GM23338 (cell line): ENCODE measurements around the gene CMIP. TPM values are rescaled to one million over a fixed set of nuclear protein-coding genes. Genes with fewer than 3 reads are reported as not detected.

ENCODE experiments used
- ATAC-seq: fragments of 200-7000 bp; cut with Tn5 transposase; 3 replicates; pipeline ENCODE4 v1.9.1; 2020
- DNase-seq: peaks from one replicate; pipeline ENCODE4 v3.0.0-alpha.2; 2015; ENCODE audit warnings: low spot score
- H2AFZ ChIP-seq: fragments of 200-600 bp; sonication (generic); 2 replicates; pipeline ENCODE4 v1.8.0; 2016; ENCODE audit warnings: antibody characterized with exemption, mild to moderate bottlenecking, moderate library complexity
- H3F3A ChIP-seq: fragments of 200-600 bp; sonication (generic); replicated peaks from 2 replicates; pipeline ENCODE4 v1.8.0; 2017; ENCODE audit warnings: antibody characterized with exemption, mixed run types, low read depth
- H3K27ac ChIP-seq: fragments of 200-600 bp; sonication (generic); 2 replicates; pipeline ENCODE4 v1.6.1; 2016; ENCODE audit warnings: low read depth
- H3K27me3 ChIP-seq: fragments of 200-600 bp; sonication (generic); 2 replicates; pipeline ENCODE4 v1.8.0; 2016; ENCODE audit warnings: mild to moderate bottlenecking, mixed run types, moderate library complexity; ENCODE audit not compliant: insufficient read depth
- H3K36me3 ChIP-seq: fragments of 200-600 bp; sonication (generic); 2 replicates; pipeline ENCODE4 v1.8.0; 2016; ENCODE audit warnings: mild to moderate bottlenecking; ENCODE audit not compliant: insufficient read depth
- H3K4me1 ChIP-seq: fragments of 200-600 bp; sonication (generic); 2 replicates; pipeline ENCODE4 v1.8.0; 2016; ENCODE audit warnings: mild to moderate bottlenecking, moderate library complexity; ENCODE audit not compliant: insufficient read depth
- H3K4me2 ChIP-seq: fragments of 200-600 bp; sonication (generic); 2 replicates; pipeline ENCODE4 v1.7.1; 2017; ENCODE audit warnings: mixed run types
- H3K4me3 ChIP-seq: fragments of 200-600 bp; sonication (generic); 2 replicates; pipeline ENCODE4 v1.6.1; 2016; ENCODE audit warnings: mixed run types
- H3K79me2 ChIP-seq: fragments of 200-600 bp; sonication (generic); replicated peaks from 2 replicates; pipeline ENCODE4 v1.8.0; 2017; ENCODE audit warnings: mild to moderate bottlenecking; ENCODE audit not compliant: insufficient read depth
- H3K9me2 ChIP-seq: fragments of 200-600 bp; sonication (generic); 2 replicates; pipeline ENCODE4 v1.8.0; 2017; ENCODE audit not compliant: insufficient read depth
- H4K20me1 ChIP-seq: fragments of 200-600 bp; sonication (generic); replicated peaks from 2 replicates; pipeline ENCODE4 v1.8.0; 2017; ENCODE audit warnings: mild to moderate bottlenecking; ENCODE audit not compliant: insufficient read depth
- H3K27ac Mint-ChIP-seq: 2 replicates; pipeline ENCODE4 v1.8.0; 2020; ENCODE audit warnings: inconsistent platforms, mild to moderate bottlenecking, moderate library complexity, mixed read lengths
- H3K27me3 Mint-ChIP-seq: 3 replicates; pipeline ENCODE4 v1.8.0; 2022; ENCODE audit warnings: low read depth, mild to moderate bottlenecking, moderate library complexity, mixed read lengths, inconsistent platforms; ENCODE audit not compliant: insufficient read depth, poor library complexity
- H3K36me3 Mint-ChIP-seq: 3 replicates; pipeline ENCODE4 v1.8.0; 2021; ENCODE audit warnings: low read depth, mild to moderate bottlenecking, inconsistent platforms, moderate library complexity, mixed read lengths
- H3K4me1 Mint-ChIP-seq: 3 replicates; pipeline ENCODE4 v1.8.0; 2020; ENCODE audit warnings: mild to moderate bottlenecking, inconsistent platforms, mixed read lengths
- H3K4me3 Mint-ChIP-seq: 3 replicates; pipeline ENCODE4 v1.8.0; 2021; ENCODE audit warnings: moderate library complexity, mild to moderate bottlenecking, inconsistent platforms, mixed read lengths
- H3K9me3 Mint-ChIP-seq: 3 replicates; pipeline ENCODE4 v1.8.0; 2020; ENCODE audit warnings: moderate library complexity, mild to moderate bottlenecking, inconsistent platforms, mixed read lengths
- CREB1 ChIP-seq: fragments of 250-450 bp; sonication (Bioruptor Pico); IDR thresholded peaks from 2 replicates; pipeline ENCODE4 v1.5.0; 2020; ENCODE audit warnings: low read depth, mild to moderate bottlenecking, moderate library complexity
- EZH2 ChIP-seq: fragments of 200-600 bp; sonication (generic); IDR thresholded peaks from one replicate; pipeline ENCODE4 v1.8.0; 2017; ENCODE audit warnings: antibody characterized with exemption, mild to moderate bottlenecking, low read depth; ENCODE audit not compliant: unreplicated experiment
- JUNB ChIP-seq: IDR thresholded peaks from one replicate; pipeline ENCODE4 v1.6.1; 2016; ENCODE audit warnings: antibody characterized with exemption; ENCODE audit not compliant: unreplicated experiment
- NANOG ChIP-seq: IDR thresholded peaks from 2 replicates; pipeline ENCODE4 v1.6.1; 2016; ENCODE audit warnings: antibody characterized with exemption, borderline replicate concordance
- POLR2AphosphoS5 ChIP-seq: IDR thresholded peaks from 2 replicates; pipeline ENCODE4 v1.6.1; 2016; ENCODE audit warnings: antibody characterized with exemption, low read depth
- ZNF114 ChIP-seq: fragments of 250-450 bp; sonication (Bioruptor Pico); IDR thresholded peaks from 2 replicates; pipeline ENCODE4 v1.5.0; 2020; ENCODE audit warnings: mild to moderate bottlenecking, moderate library complexity
- ZNF331 ChIP-seq: fragments of 250-450 bp; sonication (Bioruptor Pico); IDR thresholded peaks from 2 replicates; pipeline ENCODE4 v1.5.0; 2020; ENCODE audit warnings: low read depth, mild to moderate bottlenecking, moderate library complexity
- polyA plus RNA-seq: library from polyadenylated mRNA; unstranded; fragments of >200 nt; fragmentation: Nextera tagmentation; extraction: Ambion mirVana; gene quantifications from 2 replicates; pipeline ENCODE4 v1.2.1, GENCODE V29; 2016
- total RNA-seq: library from RNA; depleted of rRNA; stranded (reverse); fragments of >200 nt; shearing (Covaris generic); gene quantifications from 2 replicates; pipeline ENCODE4 v1.2.3, GENCODE V29; 2014
- TF ChIP-seq, protein P1 (sequence below), 2 experiments: fragments of 200-600 bp in 1 of 2; sonication (generic) in 1 of 2; conservative IDR thresholded peaks; 2 replicates each; pipeline versions ENCODE4 v1.5.1 to v1.6.1; 2016 to 2017; ENCODE audit warnings: antibody characterized with exemption in 2 of 2, low read depth in 2 of 2, mild to moderate bottlenecking in 2 of 2, moderate library complexity in 1 of 2
- TF ChIP-seq, protein P2 (sequence below): fragments of 250-450 bp; sonication (Bioruptor Pico); IDR thresholded peaks from 2 replicates; pipeline ENCODE4 v1.5.0; 2020; ENCODE audit warnings: mild to moderate bottlenecking, moderate library complexity

CMIP gene
- total and polyA plus RNA-seq, 2 experiments from 2014 or later, result 9.5 to 62.3 TPM

DNA sequence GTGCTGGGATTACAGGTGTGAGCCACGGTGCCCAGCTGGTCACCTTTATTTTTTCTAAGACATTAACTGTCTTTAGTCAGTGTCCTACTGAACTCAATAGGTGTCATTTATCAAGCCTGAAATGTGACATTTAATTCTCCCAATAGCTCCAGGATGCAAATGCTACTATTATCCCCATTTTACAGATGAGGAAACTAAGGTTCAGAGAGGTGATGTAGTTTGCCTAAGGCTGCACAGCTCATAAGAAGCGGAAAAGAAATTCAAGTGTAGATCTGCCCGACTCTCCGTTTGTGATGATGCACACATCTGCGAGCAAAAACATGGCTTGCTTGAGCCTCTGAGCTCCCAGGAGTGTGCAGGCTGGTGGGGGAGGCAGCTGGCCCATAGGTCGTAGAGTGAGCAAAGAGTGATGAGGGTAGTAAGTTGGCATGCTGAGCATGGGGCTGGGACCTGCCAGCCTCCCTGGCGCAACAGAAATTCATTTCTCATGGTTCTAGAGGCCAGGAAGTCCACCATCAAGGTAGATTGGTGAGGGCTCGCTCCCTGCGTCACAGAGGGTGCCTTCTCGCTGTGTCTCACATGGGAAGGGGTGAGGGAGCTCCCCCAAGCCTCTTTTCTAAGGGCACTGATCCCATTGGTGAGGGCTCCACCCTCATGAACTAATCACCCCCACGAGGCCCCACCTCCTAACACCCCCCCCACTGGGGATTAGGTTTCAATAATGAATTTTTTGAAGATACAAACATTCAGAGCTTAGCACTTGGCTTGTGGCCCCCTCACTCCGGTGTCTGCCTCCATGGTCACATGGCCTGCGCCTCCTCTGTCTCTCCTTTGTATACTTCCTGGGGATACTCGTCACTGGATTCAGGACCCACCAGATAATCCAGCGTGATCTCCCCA lies 193.0 kb downstream of the CMIP start:
- no peaks in the 10 kb centered on the region for H3K27me3 ChIP-seq
- no peak overlapping the region for H3K4me3 Mint-ChIP-seq
- peaks cover 22% of the 10 kb centered on the region for H3K4me1 ChIP-seq
- peaks cover 17% of the 10 kb centered on the region for H4K20me1 ChIP-seq
- no peak overlapping the region for H3K4me3 ChIP-seq
- no peak overlapping the region for H3K27ac Mint-ChIP-seq
- H3F3A ChIP-seq, result no peaks in the 10 kb centered on the region
- peaks cover 70% of the 10 kb centered on the region for H3K4me1 Mint-ChIP-seq
- peaks cover 52% of the 10 kb centered on the region for H3K79me2 ChIP-seq
- no peak for ATAC-seq
- H3K9me3 Mint-ChIP-seq, result no peaks in the 10 kb centered on the region; the same call in 2 of the 3 replicates
- no peaks in the 10 kb centered on the region; the same call in 1 of the 3 replicates for H3K36me3 Mint-ChIP-seq
- no peaks in the 10 kb centered on the region for H3K36me3 ChIP-seq
- no peak for DNase-seq
- no peak overlapping the region for H2AFZ ChIP-seq
- no peak for TF ChIP-seq EZH2
- peaks cover 21% of the 10 kb centered on the region for H3K27me3 Mint-ChIP-seq
- no peak overlapping the region for H3K4me2 ChIP-seq
- H3K27ac ChIP-seq, result no peak overlapping the region
- H3K9me2 ChIP-seq, result no peaks in the 10 kb centered on the region; the same call in 1 of the 2 replicates

DNA sequence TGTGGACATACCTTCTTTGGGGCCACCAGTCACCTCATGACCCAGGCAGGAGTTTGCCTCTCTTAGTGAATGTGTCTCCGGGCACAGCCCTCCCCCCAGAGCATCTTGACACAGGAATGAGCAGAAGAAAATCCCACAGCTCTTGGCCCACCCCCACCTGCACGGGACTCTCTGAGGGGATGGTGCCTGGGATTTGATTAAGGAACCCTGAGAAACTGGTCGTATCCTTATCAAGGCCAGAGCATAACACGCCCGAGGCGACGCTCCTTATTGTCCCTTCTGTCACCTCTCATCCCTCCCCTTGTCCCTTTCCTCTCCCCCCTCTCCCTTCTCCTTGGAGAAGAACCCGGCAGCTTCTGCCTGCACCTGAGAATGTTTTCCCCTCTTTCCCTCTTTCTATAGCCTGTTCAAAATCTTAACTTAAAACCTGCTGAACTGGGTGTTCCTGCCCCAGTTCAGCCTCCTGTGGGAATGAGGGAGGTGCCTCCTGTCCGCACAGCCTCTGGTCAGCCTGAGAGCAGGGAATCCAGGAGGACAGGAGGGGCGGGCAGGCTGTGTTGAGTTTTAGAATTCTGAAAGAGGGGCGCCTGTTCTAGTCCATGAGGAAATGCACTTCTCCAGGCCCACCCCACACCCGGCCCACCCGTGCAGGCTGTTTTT lies 193.8 kb downstream of the CMIP start:
- peaks cover 55% of the 10 kb centered on the region for H3K79me2 ChIP-seq
- no peaks in the 10 kb centered on the region for H3K27me3 ChIP-seq
- H3K27ac ChIP-seq, result peak overlapping the region; percentile 19; the same call in 1 of the 2 replicates
- peaks cover 15% of the 10 kb centered on the region for H3K4me1 ChIP-seq
- H3K9me2 ChIP-seq, result no peaks in the 10 kb centered on the region; the same call in 1 of the 2 replicates
- no peak overlapping the region for H3K4me3 Mint-ChIP-seq
- no peaks in the 10 kb centered on the region for H3K36me3 ChIP-seq
- DNase-seq (no peak), ATAC-seq (no peak)
- H3K36me3 Mint-ChIP-seq, result no peaks in the 10 kb centered on the region; the same call in 2 of the 3 replicates
- peaks cover 17% of the 10 kb centered on the region for H4K20me1 ChIP-seq
- H3K9me3 Mint-ChIP-seq, result no peaks in the 10 kb centered on the region; the same call in 2 of the 3 replicates
- peaks cover 23% of the 10 kb centered on the region for H3K27me3 Mint-ChIP-seq
- no peak overlapping the region for H3K4me3 ChIP-seq
- no peak overlapping the region for H2AFZ ChIP-seq
- no peaks in the 10 kb centered on the region for H3F3A ChIP-seq
- peaks cover 62% of the 10 kb centered on the region for H3K4me1 Mint-ChIP-seq
- no peak overlapping the region for H3K27ac Mint-ChIP-seq
- no peak overlapping the region for H3K4me2 ChIP-seq
- TF ChIP-seq POLR2AphosphoS5, result no peak
- TF ChIP-seq ZNF331 (CRISPR knock-in tag), result no peak
- TF ChIP-seq ZNF114 (CRISPR knock-in tag), result no peak
- TF ChIP-seq, protein P1, sequence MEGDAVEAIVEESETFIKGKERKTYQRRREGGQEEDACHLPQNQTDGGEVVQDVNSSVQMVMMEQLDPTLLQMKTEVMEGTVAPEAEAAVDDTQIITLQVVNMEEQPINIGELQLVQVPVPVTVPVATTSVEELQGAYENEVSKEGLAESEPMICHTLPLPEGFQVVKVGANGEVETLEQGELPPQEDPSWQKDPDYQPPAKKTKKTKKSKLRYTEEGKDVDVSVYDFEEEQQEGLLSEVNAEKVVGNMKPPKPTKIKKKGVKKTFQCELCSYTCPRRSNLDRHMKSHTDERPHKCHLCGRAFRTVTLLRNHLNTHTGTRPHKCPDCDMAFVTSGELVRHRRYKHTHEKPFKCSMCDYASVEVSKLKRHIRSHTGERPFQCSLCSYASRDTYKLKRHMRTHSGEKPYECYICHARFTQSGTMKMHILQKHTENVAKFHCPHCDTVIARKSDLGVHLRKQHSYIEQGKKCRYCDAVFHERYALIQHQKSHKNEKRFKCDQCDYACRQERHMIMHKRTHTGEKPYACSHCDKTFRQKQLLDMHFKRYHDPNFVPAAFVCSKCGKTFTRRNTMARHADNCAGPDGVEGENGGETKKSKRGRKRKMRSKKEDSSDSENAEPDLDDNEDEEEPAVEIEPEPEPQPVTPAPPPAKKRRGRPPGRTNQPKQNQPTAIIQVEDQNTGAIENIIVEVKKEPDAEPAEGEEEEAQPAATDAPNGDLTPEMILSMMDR (conservative IDR thresholded peaks at IDR 0.05; ENCODE audit: low read depth in 2 of 2), result no peak
- TF ChIP-seq CREB1, result no peak
- TF ChIP-seq JUNB, result no peak
- TF ChIP-seq, protein P2, sequence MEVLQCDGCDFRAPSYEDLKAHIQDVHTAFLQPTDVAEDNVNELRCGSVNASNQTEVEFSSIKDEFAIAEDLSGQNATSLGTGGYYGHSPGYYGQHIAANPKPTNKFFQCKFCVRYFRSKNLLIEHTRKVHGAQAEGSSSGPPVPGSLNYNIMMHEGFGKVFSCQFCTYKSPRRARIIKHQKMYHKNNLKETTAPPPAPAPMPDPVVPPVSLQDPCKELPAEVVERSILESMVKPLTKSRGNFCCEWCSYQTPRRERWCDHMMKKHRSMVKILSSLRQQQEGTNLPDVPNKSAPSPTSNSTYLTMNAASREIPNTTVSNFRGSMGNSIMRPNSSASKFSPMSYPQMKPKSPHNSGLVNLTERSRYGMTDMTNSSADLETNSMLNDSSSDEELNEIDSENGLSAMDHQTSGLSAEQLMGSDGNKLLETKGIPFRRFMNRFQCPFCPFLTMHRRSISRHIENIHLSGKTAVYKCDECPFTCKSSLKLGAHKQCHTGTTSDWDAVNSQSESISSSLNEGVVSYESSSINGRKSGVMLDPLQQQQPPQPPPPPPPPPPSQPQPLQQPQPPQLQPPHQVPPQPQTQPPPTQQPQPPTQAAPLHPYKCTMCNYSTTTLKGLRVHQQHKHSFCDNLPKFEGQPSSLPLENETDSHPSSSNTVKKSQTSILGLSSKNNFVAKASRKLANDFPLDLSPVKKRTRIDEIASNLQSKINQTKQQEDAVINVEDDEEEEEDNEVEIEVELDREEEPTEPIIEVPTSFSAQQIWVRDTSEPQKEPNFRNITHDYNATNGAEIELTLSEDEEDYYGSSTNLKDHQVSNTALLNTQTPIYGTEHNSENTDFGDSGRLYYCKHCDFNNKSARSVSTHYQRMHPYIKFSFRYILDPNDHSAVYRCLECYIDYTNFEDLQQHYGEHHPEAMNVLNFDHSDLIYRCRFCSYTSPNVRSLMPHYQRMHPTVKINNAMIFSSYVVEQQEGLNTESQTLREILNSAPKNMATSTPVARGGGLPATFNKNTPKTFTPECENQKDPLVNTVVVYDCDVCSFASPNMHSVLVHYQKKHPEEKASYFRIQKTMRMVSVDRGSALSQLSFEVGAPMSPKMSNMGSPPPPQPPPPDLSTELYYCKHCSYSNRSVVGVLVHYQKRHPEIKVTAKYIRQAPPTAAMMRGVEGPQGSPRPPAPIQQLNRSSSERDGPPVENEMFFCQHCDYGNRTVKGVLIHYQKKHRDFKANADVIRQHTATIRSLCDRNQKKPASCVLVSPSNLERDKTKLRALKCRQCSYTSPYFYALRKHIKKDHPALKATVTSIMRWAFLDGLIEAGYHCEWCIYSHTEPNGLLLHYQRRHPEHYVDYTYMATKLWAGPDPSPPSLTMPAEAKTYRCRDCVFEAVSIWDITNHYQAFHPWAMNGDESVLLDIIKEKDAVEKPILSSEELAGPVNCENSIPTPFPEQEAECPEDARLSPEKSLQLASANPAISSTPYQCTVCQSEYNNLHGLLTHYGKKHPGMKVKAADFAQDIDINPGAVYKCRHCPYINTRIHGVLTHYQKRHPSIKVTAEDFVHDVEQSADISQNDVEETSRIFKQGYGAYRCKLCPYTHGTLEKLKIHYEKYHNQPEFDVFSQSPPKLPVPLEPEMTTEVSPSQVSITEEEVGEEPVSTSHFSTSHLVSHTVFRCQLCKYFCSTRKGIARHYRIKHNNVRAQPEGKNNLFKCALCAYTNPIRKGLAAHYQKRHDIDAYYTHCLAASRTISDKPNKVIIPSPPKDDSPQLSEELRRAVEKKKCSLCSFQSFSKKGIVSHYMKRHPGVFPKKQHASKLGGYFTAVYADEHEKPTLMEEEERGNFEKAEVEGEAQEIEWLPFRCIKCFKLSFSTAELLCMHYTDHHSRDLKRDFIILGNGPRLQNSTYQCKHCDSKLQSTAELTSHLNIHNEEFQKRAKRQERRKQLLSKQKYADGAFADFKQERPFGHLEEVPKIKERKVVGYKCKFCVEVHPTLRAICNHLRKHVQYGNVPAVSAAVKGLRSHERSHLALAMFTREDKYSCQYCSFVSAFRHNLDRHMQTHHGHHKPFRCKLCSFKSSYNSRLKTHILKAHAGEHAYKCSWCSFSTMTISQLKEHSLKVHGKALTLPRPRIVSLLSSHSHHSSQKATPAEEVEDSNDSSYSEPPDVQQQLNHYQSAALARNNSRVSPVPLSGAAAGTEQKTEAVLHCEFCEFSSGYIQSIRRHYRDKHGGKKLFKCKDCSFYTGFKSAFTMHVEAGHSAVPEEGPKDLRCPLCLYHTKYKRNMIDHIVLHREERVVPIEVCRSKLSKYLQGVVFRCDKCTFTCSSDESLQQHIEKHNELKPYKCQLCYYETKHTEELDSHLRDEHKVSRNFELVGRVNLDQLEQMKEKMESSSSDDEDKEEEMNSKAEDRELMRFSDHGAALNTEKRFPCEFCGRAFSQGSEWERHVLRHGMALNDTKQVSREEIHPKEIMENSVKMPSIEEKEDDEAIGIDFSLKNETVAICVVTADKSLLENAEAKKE (CRISPR knock-in tag), result no peak
- no peak for TF ChIP-seq NANOG
